ENCODE data around the gene SIRT2.

- TF ChIP-seq CTCF (IDR thresholded peaks at IDR 0.05) (no peak), POLR2A (IDR thresholded peaks at IDR 0.05) (no peak)
These were observed 47.0 kb downstream of the SIRT2 start for GRCh38 chr19:38852231-38853044.
